H1 (cell line): ENCODE results near the gene MITF. TPM values are rescaled to one million over a fixed set of nuclear protein-coding genes. Genes with fewer than 3 reads are reported as not detected.

Experiments used
- ATF2 ChIP-seq: IDR thresholded peaks from 2 replicates; pipeline ENCODE4 v1.6.1; 2012; ENCODE audit warnings: low read length, inconsistent platforms
- BACH1 ChIP-seq: IDR thresholded peaks from 2 replicates; pipeline ENCODE4 v1.6.1; 2012; ENCODE audit warnings: low read length, improper control_type of control experiment
- RBBP5 ChIP-seq: IDR thresholded peaks from 2 replicates; pipeline ENCODE4 v1.7.1; 2012; ENCODE audit warnings: low read depth, mild to moderate bottlenecking, inconsistent platforms, low read length, moderate library complexity, borderline replicate concordance
- SIN3A ChIP-seq, 2 experiments: IDR thresholded peaks in 1 of 2; conservative IDR thresholded peaks in 1 of 2; 2 replicates each; pipeline ENCODE4 v1.6.1; 2011 to 2012; ENCODE audit warnings: low read length in 2 of 2, improper control_type of control experiment in 1 of 2, low read depth in 1 of 2, mild to moderate bottlenecking in 1 of 2
- YY1 ChIP-seq: IDR thresholded peaks from 2 replicates; pipeline ENCODE4 v1.6.1; 2011; ENCODE audit warnings: low read depth, mild to moderate bottlenecking, low read length
- polyA plus RNA-seq, 7 experiments: library from polyadenylated mRNA; depleted of rRNA in 3 of 7; stranded (reverse) in 5 of 7; unstranded in 2 of 7; fragments of >200 nt in 5 of 7; fragments of 200-250 nt in 2 of 7; gene quantifications; 1 replicate in 5 of 7; 2 replicates in 1 of 7; 4 replicates in 1 of 7; pipeline versions ENCODE4 v1.2.1 to v1.2.3, GENCODE V29; 2011 to 2013; ENCODE audit warnings: missing spikeins in 2 of 7, mixed read lengths in 2 of 7
- total RNA-seq: library from RNA; stranded (reverse); fragmentation: NEBNext Ultra II Directional; extraction: Animal tissue kit (Norgen Biotek cat#: 25700); gene quantifications from 2 replicates; pipeline ENCODE4 v1.2.1, GENCODE V29; 2021

MITF gene
- total and polyA plus RNA-seq, 2 of the 8 experiments (the other 6 are each of a cell fraction or from before 2014, with no cell fraction given) = 0.53 to 1.4 TPM

GRCh38 chr3:69948246-69948862, 209.1 kb downstream of the MITF start (continued):
- no peak for TF ChIP-seq ATF2
- no peak for TF ChIP-seq SIN3A (conservative IDR thresholded peaks at IDR 0.05 in 1 of 2, IDR thresholded peaks at IDR 0.05 in 1 of 2; ENCODE audit: low read depth in 1 of 2, low read length in 2 of 2)
- no peak for TF ChIP-seq YY1
- TF ChIP-seq RBBP5 = no peak
- no peak for TF ChIP-seq BACH1
- TF ChIP-seq, all 59 proteins: peak for 3
